Measurements from ENCODE around the gene CHEK2.
"Not testable (repeated sequence)": the region's sequence is repeated elsewhere in the genome, so short reads cannot be mapped to it uniquely, and the experiment has no call there.

The CHEK2 gene

DNA sequence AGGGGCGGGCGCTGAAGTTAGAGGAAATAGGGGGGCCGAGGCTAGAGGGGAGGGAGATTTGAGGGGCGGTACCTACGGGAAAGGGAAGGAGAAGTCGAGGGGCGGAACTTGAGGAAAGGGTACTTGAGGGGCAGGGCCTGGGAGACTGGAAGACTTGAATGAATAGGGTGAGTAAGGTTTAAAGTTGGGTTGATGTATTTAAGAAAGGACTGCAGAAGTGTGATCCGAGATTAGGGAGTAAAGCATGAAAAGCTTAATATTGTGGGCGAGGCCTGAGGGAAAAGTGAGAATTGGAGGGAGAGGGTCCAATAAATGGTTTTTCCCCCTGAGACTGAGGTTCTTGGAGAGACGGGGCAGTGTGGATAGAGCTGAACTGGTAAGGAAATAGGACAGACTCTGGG, 942 bp upstream of the CHEK2 start:
- peak overlapping the region; percentile 90 for H3K4me2 ChIP-seq (ENCODE audit: low read length)
- TF ChIP-seq, protein P1, sequence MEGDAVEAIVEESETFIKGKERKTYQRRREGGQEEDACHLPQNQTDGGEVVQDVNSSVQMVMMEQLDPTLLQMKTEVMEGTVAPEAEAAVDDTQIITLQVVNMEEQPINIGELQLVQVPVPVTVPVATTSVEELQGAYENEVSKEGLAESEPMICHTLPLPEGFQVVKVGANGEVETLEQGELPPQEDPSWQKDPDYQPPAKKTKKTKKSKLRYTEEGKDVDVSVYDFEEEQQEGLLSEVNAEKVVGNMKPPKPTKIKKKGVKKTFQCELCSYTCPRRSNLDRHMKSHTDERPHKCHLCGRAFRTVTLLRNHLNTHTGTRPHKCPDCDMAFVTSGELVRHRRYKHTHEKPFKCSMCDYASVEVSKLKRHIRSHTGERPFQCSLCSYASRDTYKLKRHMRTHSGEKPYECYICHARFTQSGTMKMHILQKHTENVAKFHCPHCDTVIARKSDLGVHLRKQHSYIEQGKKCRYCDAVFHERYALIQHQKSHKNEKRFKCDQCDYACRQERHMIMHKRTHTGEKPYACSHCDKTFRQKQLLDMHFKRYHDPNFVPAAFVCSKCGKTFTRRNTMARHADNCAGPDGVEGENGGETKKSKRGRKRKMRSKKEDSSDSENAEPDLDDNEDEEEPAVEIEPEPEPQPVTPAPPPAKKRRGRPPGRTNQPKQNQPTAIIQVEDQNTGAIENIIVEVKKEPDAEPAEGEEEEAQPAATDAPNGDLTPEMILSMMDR (IDR thresholded peaks at IDR 0.05): no peak
- H3K9me3 ChIP-seq (ENCODE audit: control insufficient read depth, low read length): no peaks in the 10 kb centered on the region
- H3K36me3 ChIP-seq (ENCODE audit: control insufficient read depth, insufficient read depth, low read length): no peaks in the 10 kb centered on the region
- H3K79me2 ChIP-seq: no peaks in the 10 kb centered on the region
- H3K27me3 ChIP-seq (ENCODE audit: control insufficient read depth, insufficient read depth, low read length): no peaks in the 10 kb centered on the region
- H3K9ac ChIP-seq: no peak overlapping the region
- H2AFZ ChIP-seq: peak overlapping the region; percentile 90
- no peaks in the 10 kb centered on the region for H3K4me1 ChIP-seq
- peak overlapping the region; percentile 93 for H3K27ac ChIP-seq
- H3K4me3 ChIP-seq (ENCODE audit: low read depth, low read length): peak overlapping the region; percentile 100

DNA sequence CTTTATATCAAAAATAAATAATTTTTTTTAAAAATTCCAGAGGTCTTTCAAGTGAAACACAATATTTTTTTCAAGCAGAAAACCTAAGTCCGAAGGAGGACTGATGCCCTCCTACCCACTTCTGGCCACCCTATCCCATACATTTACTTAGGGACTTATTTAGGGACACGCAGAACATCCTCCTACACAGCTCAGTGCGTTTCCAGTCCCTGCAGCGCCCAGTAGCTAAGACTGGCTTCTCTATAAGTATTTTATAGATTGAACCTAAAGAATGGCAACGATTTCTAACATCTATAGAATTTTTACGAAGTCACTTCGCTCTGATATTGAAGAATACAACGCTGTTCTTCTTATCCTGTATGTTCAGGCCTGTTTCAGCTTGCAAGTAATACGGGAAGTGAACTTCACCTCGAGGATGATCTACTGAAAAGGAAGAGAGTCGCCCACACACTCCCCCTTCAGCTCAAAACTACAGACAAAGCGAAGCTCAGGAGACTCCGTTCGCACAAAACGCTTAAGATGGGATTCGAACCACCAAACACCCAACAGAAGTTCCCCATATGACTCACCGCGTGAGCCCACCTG, 328 bp downstream of the CHEK2 start:
- H2AFZ ChIP-seq: peak overlapping the region; percentile 90
- H3K4me2 ChIP-seq (ENCODE audit: low read length): peak overlapping the region; percentile 90
- H3K4me3 ChIP-seq (ENCODE audit: low read depth, low read length): peak overlapping the region; percentile 100
- no peaks in the 10 kb centered on the region for H3K9me3 ChIP-seq (ENCODE audit: control insufficient read depth, low read length)
- H3K4me1 ChIP-seq: no peaks in the 10 kb centered on the region
- no peak overlapping the region for H3K9ac ChIP-seq
- no peaks in the 10 kb centered on the region for H3K27me3 ChIP-seq (ENCODE audit: control insufficient read depth, insufficient read depth, low read length)
- no peaks in the 10 kb centered on the region for H3K79me2 ChIP-seq
- H3K27ac ChIP-seq: no peak overlapping the region
- no peaks in the 10 kb centered on the region for H3K36me3 ChIP-seq (ENCODE audit: control insufficient read depth, insufficient read depth, low read length)
- TF ChIP-seq, protein P1 (IDR thresholded peaks at IDR 0.05): no peak

DNA sequence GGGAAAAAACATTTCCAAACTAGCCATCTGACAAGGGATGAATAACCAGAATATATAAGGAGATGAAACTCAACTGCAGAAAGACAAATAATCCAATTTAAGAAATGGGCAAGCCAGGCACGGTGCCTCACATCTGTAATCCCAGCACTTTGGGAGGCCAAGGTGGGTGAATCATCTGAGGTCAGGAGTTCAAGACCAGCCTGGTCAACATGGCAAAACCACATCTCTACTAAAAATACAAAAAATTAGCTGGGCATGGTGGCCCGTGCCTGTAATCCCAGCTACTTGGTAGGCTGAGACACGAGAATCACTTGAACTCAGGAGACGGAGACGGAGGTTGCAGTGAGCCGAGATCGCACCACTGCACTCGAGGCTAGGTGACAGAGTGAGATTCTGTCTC, 2.7 kb downstream of the CHEK2 start:
- H3K9ac ChIP-seq; H3K4me3 ChIP-seq (ENCODE audit: low read depth, low read length); H3K9me3 ChIP-seq (ENCODE audit: control insufficient read depth, low read length); H3K4me1 ChIP-seq; H3K4me2 ChIP-seq (ENCODE audit: low read length); H3K36me3 ChIP-seq (ENCODE audit: control insufficient read depth, insufficient read depth, low read length); H3K27me3 ChIP-seq (ENCODE audit: control insufficient read depth, insufficient read depth, low read length); H3K27ac ChIP-seq; H2AFZ ChIP-seq; H3K79me2 ChIP-seq: not testable (repeated sequence)

DNA sequence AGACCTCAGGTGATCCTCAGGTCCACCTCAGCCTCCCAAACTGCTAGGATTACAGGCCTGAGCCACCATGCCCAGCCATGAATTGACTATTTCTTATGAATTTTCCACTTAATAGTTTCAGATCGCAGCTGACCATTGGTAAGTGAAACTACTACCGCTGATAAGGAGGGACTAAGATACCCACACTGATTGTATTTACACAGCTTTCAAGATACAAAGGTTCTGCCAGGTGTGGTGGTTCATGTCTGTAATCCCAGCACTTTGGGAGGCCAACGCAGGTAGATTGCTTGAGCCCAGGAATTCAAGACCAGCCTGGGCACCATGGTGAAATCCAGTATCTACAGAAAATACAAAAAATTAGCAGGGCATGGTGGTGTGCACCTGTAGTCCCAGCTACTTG, 3.9 kb downstream of the CHEK2 start:
- H3K9ac ChIP-seq: no peak overlapping the region
- no peak overlapping the region for H3K27ac ChIP-seq
- no peaks in the 10 kb centered on the region for H3K9me3 ChIP-seq (ENCODE audit: control insufficient read depth, low read length)
- no peaks in the 10 kb centered on the region for H3K36me3 ChIP-seq (ENCODE audit: control insufficient read depth, insufficient read depth, low read length)
- H3K4me1 ChIP-seq: no peaks in the 10 kb centered on the region
- H3K79me2 ChIP-seq: no peaks in the 10 kb centered on the region
- H3K4me2 ChIP-seq (ENCODE audit: low read length): no peak overlapping the region
- TF ChIP-seq, protein P1 (IDR thresholded peaks at IDR 0.05): no peak
- H2AFZ ChIP-seq: no peak overlapping the region
- no peak overlapping the region for H3K4me3 ChIP-seq (ENCODE audit: low read depth, low read length)
- H3K27me3 ChIP-seq (ENCODE audit: control insufficient read depth, insufficient read depth, low read length): no peaks in the 10 kb centered on the region

DNA sequence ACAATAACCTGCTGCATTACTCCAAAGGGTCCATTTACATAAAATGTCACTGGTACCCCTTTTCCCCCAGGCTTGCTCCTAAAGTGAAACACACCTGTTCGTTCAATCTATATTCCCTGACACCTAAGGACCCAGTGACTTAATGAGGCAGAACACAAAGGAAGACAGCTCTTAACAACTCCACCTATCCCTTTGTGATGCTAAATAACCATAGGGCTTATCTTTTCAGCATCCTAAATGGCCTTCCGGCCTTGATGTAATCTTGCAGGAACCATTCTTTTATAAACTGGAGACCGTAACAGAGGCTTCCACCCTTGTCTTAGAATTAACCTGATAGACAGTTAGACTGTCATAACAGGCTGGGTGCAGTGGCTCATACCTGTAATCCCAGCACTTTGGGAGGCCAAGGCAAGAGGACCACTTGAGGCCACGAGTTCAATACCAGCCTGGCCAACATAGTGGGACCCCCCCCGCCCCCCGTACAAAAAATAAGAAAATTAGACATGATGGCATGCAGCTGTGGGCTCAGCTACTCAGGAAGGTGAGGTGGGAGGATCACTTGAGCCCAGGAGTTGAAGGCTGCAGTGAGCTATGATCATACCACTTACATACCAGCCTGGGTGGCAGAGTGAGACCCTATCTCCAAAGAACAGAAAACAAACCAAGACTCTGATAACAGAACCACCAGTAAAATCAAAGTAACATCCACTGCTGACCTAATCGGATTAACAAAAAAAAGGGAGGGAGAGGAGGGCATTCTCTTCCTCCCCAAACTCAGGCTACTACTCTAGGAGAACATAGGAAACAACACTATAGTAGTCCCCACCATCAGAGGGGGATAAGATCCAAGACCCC, 5.1 kb downstream of the CHEK2 start:
- Histone ChIP-seq H3K4me2 (ENCODE audit: low read length) (no peak overlapping the region), H3K9ac (no peak overlapping the region), H3K4me1 (no peaks in the 10 kb centered on the region), H3K9me3 (ENCODE audit: control insufficient read depth, low read length) (no peaks in the 10 kb centered on the region), H3K4me3 (ENCODE audit: low read depth, low read length) (no peak overlapping the region), H3K79me2 (no peaks in the 10 kb centered on the region), H3K36me3 (ENCODE audit: control insufficient read depth, insufficient read depth, low read length) (no peaks in the 10 kb centered on the region), H3K27ac (no peak overlapping the region), H3K27me3 (ENCODE audit: control insufficient read depth, insufficient read depth, low read length) (no peaks in the 10 kb centered on the region), H2AFZ (no peak overlapping the region)
- TF ChIP-seq, protein P1 (IDR thresholded peaks at IDR 0.05): no peak
